Neural crest cell (in vitro differentiated cells): ENCODE results near the gene MGA. TPM values are rescaled to one million over a fixed set of nuclear protein-coding genes. Genes with fewer than 3 reads are reported as not detected.

ENCODE experiments used
- DNase-seq: peaks from one replicate; pipeline ENCODE4 v3.0.0; 2021; ENCODE audit warnings: low read depth, mixed read lengths, low spot score
- H3K27ac Mint-ChIP-seq: one replicate; pipeline ENCODE4 v1.8.0; 2021; ENCODE audit warnings: mild to moderate bottlenecking, mixed read lengths; ENCODE audit not compliant: unreplicated experiment
- H3K27me3 Mint-ChIP-seq: 2 replicates; pipeline ENCODE4 v1.8.0; 2021; ENCODE audit warnings: low read depth, mild to moderate bottlenecking, mixed read lengths
- H3K36me3 Mint-ChIP-seq: 2 replicates; pipeline ENCODE4 v1.8.0; 2021; ENCODE audit warnings: low read depth, mild to moderate bottlenecking, mixed read lengths
- H3K4me1 Mint-ChIP-seq: 2 replicates; pipeline ENCODE4 v1.8.0; 2021; ENCODE audit warnings: mixed read lengths
- H3K4me3 Mint-ChIP-seq: one replicate; pipeline ENCODE4 v1.8.0; 2021; ENCODE audit warnings: mild to moderate bottlenecking, mixed read lengths
- H3K9me3 Mint-ChIP-seq: 2 replicates; pipeline ENCODE4 v1.8.0; 2021; ENCODE audit warnings: mixed read lengths
- total RNA-seq: library from RNA; stranded (reverse); gene quantifications from 2 replicates; pipeline ENCODE4 v1.2.1, GENCODE V29; 2021
- TF ChIP-seq, protein P1 (sequence below): fragments of 200-600 bp; sonication (generic); conservative IDR thresholded peaks from 2 replicates; pipeline ENCODE4 v1.5.0; 2021; ENCODE audit warnings: antibody characterized with exemption, mild to moderate bottlenecking

MGA gene
- total RNA-seq, 1 donor from 2014 or later, result 50.5 TPM

DNA sequence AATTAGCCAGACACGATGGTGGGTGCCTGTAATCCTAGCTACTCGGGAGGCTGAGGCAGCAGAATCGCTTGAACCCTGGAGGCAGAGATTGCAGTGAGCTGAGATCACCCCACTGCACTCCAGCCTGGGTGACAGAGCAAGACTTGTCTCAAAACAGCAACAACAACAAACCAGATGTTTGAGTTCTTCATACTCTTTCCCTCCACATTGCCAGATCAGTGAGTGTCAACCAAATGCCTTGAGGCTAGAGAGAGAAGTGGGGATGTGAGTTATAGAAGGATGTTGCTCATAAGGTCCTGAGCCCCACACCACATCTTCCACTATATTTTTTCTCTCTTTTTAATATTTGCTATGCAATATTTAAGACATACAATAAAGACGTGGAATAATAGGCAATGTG, 133.9 kb downstream of the MGA start:
- Mint-ChIP-seq H3K9me3 (no peaks in the 10 kb centered on the region), H3K4me1 (peaks cover 45% of the 10 kb centered on the region), H3K27ac (no peak overlapping the region), H3K27me3 (no peaks in the 10 kb centered on the region), H3K4me3 (no peak overlapping the region), H3K36me3 (no peaks in the 10 kb centered on the region)
- TF ChIP-seq, protein P1, sequence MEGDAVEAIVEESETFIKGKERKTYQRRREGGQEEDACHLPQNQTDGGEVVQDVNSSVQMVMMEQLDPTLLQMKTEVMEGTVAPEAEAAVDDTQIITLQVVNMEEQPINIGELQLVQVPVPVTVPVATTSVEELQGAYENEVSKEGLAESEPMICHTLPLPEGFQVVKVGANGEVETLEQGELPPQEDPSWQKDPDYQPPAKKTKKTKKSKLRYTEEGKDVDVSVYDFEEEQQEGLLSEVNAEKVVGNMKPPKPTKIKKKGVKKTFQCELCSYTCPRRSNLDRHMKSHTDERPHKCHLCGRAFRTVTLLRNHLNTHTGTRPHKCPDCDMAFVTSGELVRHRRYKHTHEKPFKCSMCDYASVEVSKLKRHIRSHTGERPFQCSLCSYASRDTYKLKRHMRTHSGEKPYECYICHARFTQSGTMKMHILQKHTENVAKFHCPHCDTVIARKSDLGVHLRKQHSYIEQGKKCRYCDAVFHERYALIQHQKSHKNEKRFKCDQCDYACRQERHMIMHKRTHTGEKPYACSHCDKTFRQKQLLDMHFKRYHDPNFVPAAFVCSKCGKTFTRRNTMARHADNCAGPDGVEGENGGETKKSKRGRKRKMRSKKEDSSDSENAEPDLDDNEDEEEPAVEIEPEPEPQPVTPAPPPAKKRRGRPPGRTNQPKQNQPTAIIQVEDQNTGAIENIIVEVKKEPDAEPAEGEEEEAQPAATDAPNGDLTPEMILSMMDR, result no peak
- DNase-seq, result no peak

GRCh38 chr15:41795996-41796856, 136.0 kb downstream of the MGA start:
- Mint-ChIP-seq H3K9me3 (no peaks in the 10 kb centered on the region), H3K36me3 (peaks cover 4% of the 10 kb centered on the region), H3K4me3 (no peak overlapping the region), H3K27me3 (no peaks in the 10 kb centered on the region), H3K27ac (peak overlapping the region; percentile 31), H3K4me1 (peaks cover 26% of the 10 kb centered on the region)
- TF ChIP-seq, protein P1, result no peak
- DNase-seq, result no peak

DNA sequence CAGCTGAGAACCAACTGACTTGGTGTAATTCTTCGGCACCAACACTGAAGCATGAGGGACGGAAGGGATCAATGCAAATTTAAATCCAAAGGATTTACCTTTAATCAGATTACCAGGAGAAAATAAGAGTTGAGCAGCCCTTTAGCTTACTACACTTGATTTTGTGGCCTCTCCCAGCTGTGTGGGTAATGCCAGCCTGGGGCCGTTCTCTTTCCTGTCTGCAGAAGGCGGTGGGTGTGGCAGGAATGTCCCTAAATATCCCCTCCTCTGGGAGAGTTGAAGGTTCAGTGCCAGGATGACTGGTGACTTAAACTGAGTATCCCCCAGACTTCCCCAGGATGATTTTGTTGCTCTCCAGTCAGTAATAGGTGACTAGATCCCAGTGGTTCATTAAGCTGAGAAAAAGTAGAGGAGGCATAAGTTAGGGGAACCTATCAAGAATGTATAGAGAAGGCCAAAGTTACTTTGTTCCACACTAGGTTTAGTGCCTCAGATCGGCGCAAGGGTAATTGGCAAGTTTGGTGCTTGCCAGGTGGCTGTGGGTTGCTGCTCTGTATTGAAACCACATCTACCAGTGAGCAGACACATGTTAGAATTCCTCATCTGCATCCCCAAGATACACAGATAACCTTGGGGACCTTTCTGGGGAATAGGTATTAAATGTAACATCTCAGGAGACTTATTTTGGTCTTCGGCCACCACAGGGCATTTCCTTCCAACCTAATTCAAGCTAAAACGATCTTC, 137.2 kb downstream of the MGA start:
- Mint-ChIP-seq H3K4me3 (no peak overlapping the region), H3K27me3 (no peaks in the 10 kb centered on the region), H3K9me3 (no peaks in the 10 kb centered on the region), H3K4me1 (peaks cover 18% of the 10 kb centered on the region), H3K27ac (no peak overlapping the region), H3K36me3 (peaks cover 6% of the 10 kb centered on the region)
- TF ChIP-seq, protein P1, result no peak
- DNase-seq, result no peak

GRCh38 chr15:41798607-41799487, 138.6 kb downstream of the MGA start:
- Mint-ChIP-seq H3K27me3 (no peaks in the 10 kb centered on the region), H3K27ac (no peak overlapping the region), H3K36me3 (peaks cover 6% of the 10 kb centered on the region), H3K4me1 (peaks cover 16% of the 10 kb centered on the region), H3K9me3 (no peaks in the 10 kb centered on the region), H3K4me3 (no peak overlapping the region)
- DNase-seq, result no peak
- TF ChIP-seq, protein P1, result no peak

DNA sequence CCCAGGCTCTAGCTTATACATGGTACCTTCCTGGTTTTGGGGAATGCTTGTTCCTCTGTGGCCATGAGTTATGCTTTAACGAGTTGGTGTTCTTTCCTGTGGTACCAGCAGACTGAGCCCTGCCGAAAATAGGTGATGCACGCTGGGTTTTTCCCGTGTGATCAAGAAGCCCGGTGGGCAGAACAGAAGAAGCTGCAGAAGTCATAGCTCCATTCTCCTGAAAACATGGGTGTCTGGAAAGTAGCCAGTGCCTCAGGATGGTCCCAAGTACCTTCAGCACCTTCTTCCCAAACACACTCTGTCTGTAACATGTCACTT, 139.2 kb downstream of the MGA start:
- Mint-ChIP-seq H3K27me3 (no peaks in the 10 kb centered on the region), H3K27ac (peak overlapping the region; percentile 3), H3K4me1 (peaks cover 14% of the 10 kb centered on the region), H3K4me3 (no peak overlapping the region), H3K9me3 (no peaks in the 10 kb centered on the region), H3K36me3 (peaks cover 6% of the 10 kb centered on the region)
- no peak for DNase-seq
- TF ChIP-seq, protein P1, result no peak
